ENCODE data around the gene PYROXD2. TPM values are rescaled to one million over a fixed set of nuclear protein-coding genes. Genes with fewer than 3 reads are reported as not detected.

PYROXD2 gene
- total RNA-seq, 2 donors from 2014 or later, result 6.1 to 6.6 TPM

- DNase-seq (no peak), ATAC-seq (no peak)
- intact Hi-C loops (cut with DNase I), result no loop called here
Observed at GRCh38 chr10:98444314-98445006, 29.5 kb upstream of the PYROXD2 start.

GRCh38 chr10:98438715-98439114 is 23.7 kb upstream of the PYROXD2 start:
- ATAC-seq, result no peak
- intact Hi-C loops (cut with DNase I), result no loop called here
- no peak for DNase-seq

GRCh38 chr10:98436704-98437103 is 21.7 kb upstream of the PYROXD2 start:
- intact Hi-C loops (cut with DNase I), result no loop called here
- ATAC-seq, result peak in 1 of 2 donors; percentile 74
- no peak for DNase-seq

GRCh38 chr10:98435178-98435577 is 20.2 kb upstream of the PYROXD2 start:
- intact Hi-C loops (cut with DNase I), result no loop called here
- DNase-seq, result no peak
- ATAC-seq, result no peak

GRCh38 chr10:98433881-98434732 is 19.1 kb upstream of the PYROXD2 start:
- intact Hi-C loops (cut with DNase I), result no loop called here
- ATAC-seq, result peak in 1 of 2 donors; percentile 21
- no peak for DNase-seq

GRCh38 chr10:98433371-98433770 is 18.4 kb upstream of the PYROXD2 start:
- intact Hi-C loops (cut with DNase I), result no loop called here
- no peak for DNase-seq

DNA sequence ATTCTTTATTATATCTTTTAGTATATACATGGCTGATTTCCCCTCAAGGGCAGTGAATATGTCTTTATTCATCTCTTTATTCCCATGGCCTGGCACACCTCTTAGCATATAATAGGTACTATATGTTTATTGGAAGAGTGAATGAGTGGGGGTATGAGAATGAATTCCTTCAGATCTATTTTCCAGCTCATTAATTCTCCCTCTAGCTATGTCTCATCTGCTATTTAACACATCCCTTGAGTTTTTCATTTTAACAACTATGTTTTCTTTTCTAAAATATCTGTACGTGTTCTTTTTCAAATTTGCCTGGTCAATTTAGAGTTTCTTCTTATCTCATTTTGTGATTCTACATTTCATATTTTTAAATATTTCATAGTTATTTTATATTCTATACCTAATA is 17.3 kb upstream of the PYROXD2 start:
- intact Hi-C loops (cut with DNase I), result no loop called here
- DNase-seq, result no peak

More at GRCh38 chr10:98433371-98433770, 18.4 kb upstream of the PYROXD2 start:
- no peak for ATAC-seq

GRCh38 chr10:98431016-98431415 is 16.0 kb upstream of the PYROXD2 start:
- intact Hi-C loops (cut with DNase I), result no loop called here
- peak; percentile 59 for DNase-seq
- peak; percentile 93 to 95 for ATAC-seq

More for the DNA sequence above, 17.3 kb upstream of the PYROXD2 start:
- ATAC-seq, result no peak

DNA sequence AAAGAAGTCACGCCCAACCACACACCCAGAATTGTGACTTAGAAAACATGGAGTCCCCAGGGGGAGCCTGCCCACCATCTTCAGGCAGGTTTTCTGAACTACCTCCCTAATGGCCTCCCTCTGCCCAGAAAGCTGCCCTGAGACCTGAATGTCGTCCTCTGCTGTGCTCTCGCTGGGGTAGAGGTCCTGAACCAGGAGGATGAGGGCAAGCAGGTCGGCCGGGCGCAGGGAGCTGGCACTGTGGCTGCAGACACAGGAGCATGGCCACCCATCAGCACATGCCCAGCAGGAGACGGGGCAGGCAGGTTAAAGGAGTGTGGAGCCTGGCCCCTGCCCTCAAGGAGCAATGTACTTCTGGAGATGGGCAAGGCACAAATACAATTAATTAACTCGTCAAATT is 15.4 kb upstream of the PYROXD2 start:
- ATAC-seq (no peak), DNase-seq (no peak)
- intact Hi-C loops (cut with DNase I), result no loop called here

GRCh38 chr10:98429320-98430072 is 14.5 kb upstream of the PYROXD2 start:
- ATAC-seq (no peak), DNase-seq (no peak)
- intact Hi-C loops (cut with DNase I), result no loop called here

- DNase-seq (no peak), ATAC-seq (no peak)
- intact Hi-C loops (cut with DNase I), result no loop called here
Observed at GRCh38 chr10:98427011-98427515, 12.1 kb upstream of the PYROXD2 start.

- DNase-seq, result no peak
- ATAC-seq, result peak; percentile 20 to 63
- intact Hi-C loops (cut with DNase I), result no loop called here
Observed at GRCh38 chr10:98425511-98426352, 10.8 kb upstream of the PYROXD2 start.

GRCh38 chr10:98424295-98425254 is 9.6 kb upstream of the PYROXD2 start:
- intact Hi-C loops (cut with DNase I), result no loop called here
- ATAC-seq, result no peak
- DNase-seq, result no peak

- intact Hi-C loops (cut with DNase I), result no loop called here
- peak in 1 of 2 donors; percentile 16 for ATAC-seq
- DNase-seq, result no peak
Observed at GRCh38 chr10:98423691-98424120, 8.7 kb upstream of the PYROXD2 start.

DNA sequence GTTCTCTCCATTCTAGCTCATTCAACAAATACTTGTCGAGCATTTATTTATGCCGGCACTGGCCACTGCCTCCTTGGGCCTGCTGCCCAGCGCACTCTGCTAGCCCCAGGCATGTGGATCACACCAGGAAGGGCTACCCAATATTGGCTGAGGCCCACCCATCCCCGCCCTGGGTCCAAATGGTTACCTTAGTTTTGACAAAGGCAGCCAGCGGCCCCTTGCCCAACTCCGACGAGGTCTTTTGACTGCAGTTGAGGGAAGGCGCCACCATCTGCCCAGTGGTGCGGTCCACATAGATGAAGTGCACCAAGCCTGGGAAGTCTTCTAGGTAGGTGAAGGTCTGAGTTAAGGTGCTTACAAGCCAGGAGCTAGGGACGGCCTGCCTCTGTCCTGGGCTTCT is 7.2 kb upstream of the PYROXD2 start:
- DNase-seq (no peak), ATAC-seq (no peak)
- intact Hi-C loops (cut with DNase I), result no loop called here

- intact Hi-C loops (cut with DNase I), result no loop called here
- no peak for DNase-seq
- ATAC-seq, result no peak
Observed at GRCh38 chr10:98420786-98421185, 5.8 kb upstream of the PYROXD2 start.

- ATAC-seq, result no peak
- intact Hi-C loops (cut with DNase I), result loop anchor here in 1 of 2 donors (10.0 kb wide), 1 partner anchor 155 kb away; the partner anchor contains the start of gene LOXL4
Observed at GRCh38 chr10:98419469-98420261, 4.7 kb upstream of the PYROXD2 start.

More at GRCh38 chr10:98419469-98420261, 4.7 kb upstream of the PYROXD2 start:
- DNase-seq, result no peak
